ENCODE data around the gene CAMTA1.

CAMTA1 gene

GRCh38 chr1:7565099-7565750 is 780.0 kb downstream of the CAMTA1 start:
- Mint-ChIP-seq H3K36me3 (no peaks in the 10 kb centered on the region), H3K4me3 (no peak overlapping the region), H3K27ac (no peak overlapping the region), H3K27me3 (peaks cover 28% of the 10 kb centered on the region), H3K9me3 (no peaks in the 10 kb centered on the region), H3K4me1 (no peaks in the 10 kb centered on the region)
- no peak for ATAC-seq

DNA sequence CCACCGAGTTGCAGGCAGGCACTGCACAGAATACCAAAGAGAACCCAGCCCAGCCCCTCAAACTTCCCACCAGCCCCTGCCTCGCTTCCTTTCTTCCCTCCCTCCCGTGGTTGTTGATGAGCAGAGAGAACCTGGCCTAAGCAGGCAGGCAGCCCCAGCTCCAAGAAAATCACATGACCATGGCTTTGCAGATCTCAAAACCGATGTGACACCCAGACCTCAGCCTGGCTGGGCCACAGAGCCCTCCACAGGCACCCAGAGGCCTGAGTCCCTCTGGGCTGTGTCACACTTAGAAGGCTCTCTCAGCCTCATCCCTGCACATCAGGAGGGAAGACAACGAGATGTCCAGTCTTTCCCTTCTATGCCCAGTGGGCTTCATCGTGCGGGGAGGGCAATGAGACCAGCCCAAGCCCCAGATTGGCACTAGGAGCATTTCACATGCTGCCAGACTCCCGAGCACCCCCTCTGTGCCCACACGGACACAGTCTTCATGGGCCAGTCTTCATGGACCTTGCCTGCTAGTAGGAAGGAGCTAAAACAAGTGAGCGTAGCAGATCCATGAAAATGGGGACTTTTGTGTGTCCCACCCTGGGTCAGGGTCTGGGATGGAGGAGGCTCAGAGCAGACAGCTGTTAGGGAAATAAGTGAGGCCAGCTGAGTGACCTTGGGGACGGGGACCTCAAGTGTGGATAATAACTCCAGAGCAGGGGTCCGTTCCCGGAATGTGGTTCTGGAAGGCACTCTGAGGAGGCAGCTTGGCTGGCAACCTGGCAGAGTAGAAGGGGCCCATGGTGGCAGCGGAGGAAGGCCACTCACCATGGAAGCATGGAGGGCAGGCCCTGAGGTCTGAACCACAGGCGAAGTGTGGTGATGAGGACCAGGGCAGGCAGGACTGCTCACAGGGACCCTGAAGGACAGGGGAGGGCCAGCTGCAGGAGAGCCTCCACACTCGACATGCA is 781.4 kb downstream of the CAMTA1 start:
- no peaks in the 10 kb centered on the region for H3K4me1 Mint-ChIP-seq
- no peak overlapping the region for H3K4me3 Mint-ChIP-seq
- no peak for ATAC-seq
- H3K9me3 Mint-ChIP-seq, result no peaks in the 10 kb centered on the region
- no peaks in the 10 kb centered on the region for H3K36me3 Mint-ChIP-seq
- H3K27me3 Mint-ChIP-seq, result peaks cover 17% of the 10 kb centered on the region
- no peak overlapping the region for H3K27ac Mint-ChIP-seq

GRCh38 chr1:7567376-7567775 is 782.1 kb downstream of the CAMTA1 start:
- Mint-ChIP-seq H3K4me1 (no peaks in the 10 kb centered on the region), H3K27ac (no peak overlapping the region), H3K4me3 (no peak overlapping the region), H3K36me3 (no peaks in the 10 kb centered on the region), H3K9me3 (no peaks in the 10 kb centered on the region), H3K27me3 (peaks cover 12% of the 10 kb centered on the region)
- ATAC-seq, result no peak

DNA sequence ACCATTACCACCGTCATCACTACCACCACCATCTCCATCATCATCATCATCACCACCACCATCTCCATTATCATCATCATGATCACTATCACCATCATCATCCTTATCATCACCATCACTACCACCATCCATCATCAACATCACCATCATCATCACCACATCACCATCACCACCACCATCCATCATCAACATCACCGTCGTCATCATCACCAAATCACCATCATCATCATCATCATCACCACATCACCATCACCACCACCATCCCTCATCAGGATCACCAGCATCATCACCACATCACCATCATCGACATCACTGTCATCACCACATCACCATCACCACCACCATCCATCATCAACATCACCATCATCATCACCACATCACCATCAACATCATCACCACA is 782.8 kb downstream of the CAMTA1 start:
- Mint-ChIP-seq H3K27me3 (peaks cover 8% of the 10 kb centered on the region), H3K4me3 (no peak overlapping the region), H3K9me3 (no peaks in the 10 kb centered on the region), H3K4me1 (no peaks in the 10 kb centered on the region), H3K27ac (no peak overlapping the region), H3K36me3 (no peaks in the 10 kb centered on the region)
- ATAC-seq, result no peak

DNA sequence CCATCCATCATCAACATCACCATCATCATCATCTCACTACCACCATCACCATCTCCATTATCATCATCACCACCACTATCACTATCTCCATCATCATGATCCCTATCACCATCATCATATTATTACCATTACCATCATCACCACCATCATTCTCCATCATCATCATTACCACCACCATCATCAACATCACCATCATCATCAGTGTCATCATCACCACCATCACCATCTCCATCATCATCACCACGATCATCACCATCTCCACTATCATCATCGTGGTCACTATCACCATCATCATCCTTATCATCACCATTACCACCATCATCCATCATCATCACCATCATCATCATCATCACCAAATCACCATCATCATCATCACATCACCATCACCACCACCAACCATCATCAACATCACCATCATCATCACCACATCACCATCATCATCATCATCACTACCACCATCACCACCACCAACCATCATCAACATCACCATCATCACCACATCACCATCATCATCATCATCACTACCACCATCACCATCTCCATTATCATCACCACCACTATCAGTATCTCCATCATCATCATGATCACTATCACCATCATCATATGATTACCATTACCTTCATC is 783.8 kb downstream of the CAMTA1 start:
- Mint-ChIP-seq H3K4me1 (no peaks in the 10 kb centered on the region), H3K27me3 (peaks cover 8% of the 10 kb centered on the region), H3K27ac (no peak overlapping the region), H3K4me3 (no peak overlapping the region), H3K9me3 (no peaks in the 10 kb centered on the region), H3K36me3 (no peaks in the 10 kb centered on the region)
- ATAC-seq, result no peak

GRCh38 chr1:7570311-7570710 is 785.1 kb downstream of the CAMTA1 start:
- no peak overlapping the region for H3K27ac Mint-ChIP-seq
- H3K4me1 Mint-ChIP-seq, result no peaks in the 10 kb centered on the region
- no peaks in the 10 kb centered on the region for H3K9me3 Mint-ChIP-seq
- H3K27me3 Mint-ChIP-seq, result no peaks in the 10 kb centered on the region
- H3K36me3 Mint-ChIP-seq, result no peaks in the 10 kb centered on the region
- no peak for ATAC-seq
- H3K4me3 Mint-ChIP-seq, result no peak overlapping the region

DNA sequence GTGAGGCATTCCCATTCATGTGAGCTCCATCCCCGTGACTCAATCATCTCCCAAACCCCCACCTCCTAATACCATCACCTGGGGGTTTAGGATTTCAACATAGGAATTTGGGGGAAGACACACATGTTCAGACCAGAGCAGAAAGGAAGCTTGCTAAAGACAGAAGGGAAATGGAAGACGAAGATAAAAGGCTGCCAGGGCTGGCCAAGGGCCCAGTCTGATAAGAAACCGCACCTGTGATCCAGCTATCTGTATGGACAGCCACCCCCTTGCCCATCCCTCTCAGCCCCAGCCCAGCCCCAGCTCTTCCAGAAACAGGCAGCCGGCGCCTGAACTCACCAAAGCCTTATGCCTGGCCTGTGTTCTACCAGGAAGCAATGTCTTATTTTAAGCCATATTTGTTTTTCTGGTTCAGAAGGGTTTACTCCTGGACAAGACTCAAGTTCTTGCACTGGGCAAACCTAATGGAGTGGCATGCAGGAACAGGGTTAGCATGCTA is 787.4 kb downstream of the CAMTA1 start:
- Mint-ChIP-seq H3K9me3 (no peaks in the 10 kb centered on the region), H3K27me3 (peaks cover 12% of the 10 kb centered on the region), H3K27ac (no peak overlapping the region), H3K36me3 (no peaks in the 10 kb centered on the region), H3K4me1 (no peaks in the 10 kb centered on the region), H3K4me3 (no peak overlapping the region)
- no peak for ATAC-seq

GRCh38 chr1:7573481-7573880 is 788.2 kb downstream of the CAMTA1 start:
- no peak overlapping the region for H3K4me3 Mint-ChIP-seq
- no peaks in the 10 kb centered on the region for H3K9me3 Mint-ChIP-seq
- no peak overlapping the region for H3K27ac Mint-ChIP-seq
- no peaks in the 10 kb centered on the region for H3K36me3 Mint-ChIP-seq
- peaks cover 12% of the 10 kb centered on the region for H3K27me3 Mint-ChIP-seq
- ATAC-seq, result no peak
- no peaks in the 10 kb centered on the region for H3K4me1 Mint-ChIP-seq

DNA sequence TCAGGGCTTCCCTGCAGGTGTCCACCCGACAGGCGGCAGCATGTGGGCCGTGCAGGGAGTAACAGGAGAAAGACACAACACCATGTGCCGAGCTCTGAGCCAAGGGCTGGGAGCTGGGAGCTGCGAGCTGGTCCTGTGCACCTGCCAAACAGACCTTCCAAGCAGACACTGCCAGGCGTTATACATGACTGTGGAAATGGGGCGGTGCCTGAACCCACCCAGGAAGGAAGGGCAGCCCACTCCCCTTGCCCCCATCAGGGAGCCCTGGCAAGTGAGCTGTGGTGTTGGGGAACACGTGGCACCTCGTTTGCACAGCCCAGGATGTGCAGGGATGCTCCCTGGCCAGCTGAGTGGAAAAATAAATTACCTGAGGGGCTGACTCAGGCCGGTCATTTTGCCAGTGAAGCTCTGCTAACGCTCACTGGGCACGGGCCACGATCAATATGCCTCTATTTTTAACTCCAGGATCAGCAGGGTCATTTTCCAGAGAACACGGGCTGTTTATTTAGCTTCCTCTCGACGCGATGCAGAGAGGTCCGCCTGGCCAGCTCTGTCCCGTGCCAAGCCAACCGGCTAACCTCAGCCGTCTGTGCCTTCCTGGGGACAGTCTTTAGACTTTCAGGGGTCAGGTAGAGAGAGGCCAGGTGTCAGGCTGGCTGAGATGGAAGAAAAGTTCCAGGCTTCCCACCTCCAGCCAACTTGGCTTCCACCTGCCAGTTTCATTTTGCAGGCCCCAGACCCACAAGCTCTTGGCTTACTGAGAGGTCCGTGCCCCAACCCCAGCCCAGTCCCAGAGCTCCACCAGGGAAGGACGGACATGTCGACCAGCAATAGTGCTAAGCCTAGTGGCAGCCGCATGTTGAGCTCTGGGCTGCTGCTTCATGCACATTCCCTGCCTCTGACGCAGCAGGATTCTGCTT is 789.1 kb downstream of the CAMTA1 start:
- Mint-ChIP-seq H3K4me1 (no peaks in the 10 kb centered on the region), H3K9me3 (no peaks in the 10 kb centered on the region)
- no peak for ATAC-seq

GRCh38 chr1:7575041-7575400 is 789.8 kb downstream of the CAMTA1 start:
- ATAC-seq, result no peak
- H3K4me3 Mint-ChIP-seq, result no peak overlapping the region
- no peaks in the 10 kb centered on the region for H3K4me1 Mint-ChIP-seq
- H3K27ac Mint-ChIP-seq, result no peak overlapping the region
- no peaks in the 10 kb centered on the region for H3K9me3 Mint-ChIP-seq
- H3K27me3 Mint-ChIP-seq, result peaks cover 12% of the 10 kb centered on the region
- H3K36me3 Mint-ChIP-seq, result no peaks in the 10 kb centered on the region

More for the DNA sequence above, 789.1 kb downstream of the CAMTA1 start:
- Mint-ChIP-seq H3K27ac (no peak overlapping the region), H3K27me3 (peaks cover 12% of the 10 kb centered on the region), H3K36me3 (no peaks in the 10 kb centered on the region), H3K4me3 (no peak overlapping the region)

DNA sequence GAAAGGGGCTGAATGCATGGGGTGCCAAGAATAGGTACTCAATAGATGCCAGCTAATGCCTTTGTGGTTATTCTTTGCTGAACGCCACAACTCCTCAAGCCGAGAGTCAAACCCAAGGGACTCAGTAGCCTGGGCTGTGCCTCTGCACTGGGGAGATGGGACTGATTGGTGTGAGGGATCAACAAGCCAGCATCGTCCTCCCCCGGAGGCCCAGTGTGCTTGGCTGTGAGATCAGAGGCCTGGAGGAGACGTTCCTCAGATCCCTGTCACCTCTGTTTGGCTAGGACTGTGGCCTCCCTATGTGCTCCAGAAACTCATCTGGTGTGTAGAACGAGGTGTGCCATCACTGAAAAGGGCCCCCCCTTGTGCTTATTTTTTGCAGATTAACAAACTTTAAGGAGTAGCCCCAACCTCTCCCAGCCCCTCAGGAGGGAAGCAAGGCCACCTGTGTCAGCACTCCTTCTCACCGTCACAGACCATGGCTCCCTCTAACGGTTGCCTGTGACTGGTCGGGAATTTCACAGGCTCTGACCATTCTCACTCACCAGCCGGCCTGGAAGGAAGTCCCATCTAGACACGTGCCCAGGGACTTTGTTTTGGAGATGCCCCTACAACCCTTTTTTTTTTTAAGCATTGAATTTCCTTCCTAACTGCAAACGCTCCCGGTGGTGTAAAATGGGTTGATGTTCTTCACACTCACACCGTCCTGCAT is 791.8 kb downstream of the CAMTA1 start:
- H3K27ac Mint-ChIP-seq, result no peak overlapping the region
- H3K4me3 Mint-ChIP-seq, result no peak overlapping the region
- no peaks in the 10 kb centered on the region for H3K4me1 Mint-ChIP-seq
- peaks cover 12% of the 10 kb centered on the region for H3K27me3 Mint-ChIP-seq
- H3K9me3 Mint-ChIP-seq, result no peaks in the 10 kb centered on the region
- no peaks in the 10 kb centered on the region for H3K36me3 Mint-ChIP-seq
- ATAC-seq, result no peak

GRCh38 chr1:7578206-7578605 is 793.0 kb downstream of the CAMTA1 start:
- Mint-ChIP-seq H3K27ac (no peak overlapping the region), H3K4me1 (no peaks in the 10 kb centered on the region), H3K4me3 (no peak overlapping the region), H3K27me3 (peaks cover 12% of the 10 kb centered on the region), H3K9me3 (no peaks in the 10 kb centered on the region), H3K36me3 (no peaks in the 10 kb centered on the region)
- ATAC-seq, result no peak

GRCh38 chr1:7579016-7579415 is 793.8 kb downstream of the CAMTA1 start:
- H3K4me3 Mint-ChIP-seq, result no peak overlapping the region
- H3K27me3 Mint-ChIP-seq, result peaks cover 12% of the 10 kb centered on the region
- no peaks in the 10 kb centered on the region for H3K36me3 Mint-ChIP-seq
- H3K27ac Mint-ChIP-seq, result no peak overlapping the region
- ATAC-seq, result no peak
- no peaks in the 10 kb centered on the region for H3K4me1 Mint-ChIP-seq
- H3K9me3 Mint-ChIP-seq, result no peaks in the 10 kb centered on the region
